DND-41 (cell line): ENCODE results near the gene RMND5A.

Experiments
- ATAC-seq: fragments of 200-7000 bp; cut with Tn5 transposase; 3 replicates; pipeline ENCODE4 v1.9.1; 2021; ENCODE audit warnings: low read depth; ENCODE audit not compliant: insufficient read depth
- DNase-seq: peaks from one replicate; pipeline ENCODE4 v3.0.0-alpha.2; 2020
- H2AFZ ChIP-seq: 2 replicates; pipeline ENCODE4 v1.6.0; 2012; ENCODE audit warnings: low read depth, low read length
- H3K27ac ChIP-seq: 2 replicates; pipeline ENCODE4 v1.5.1; 2012; ENCODE audit warnings: low read length, inconsistent platforms
- H3K27me3 ChIP-seq: fragments of 200-600 bp; sonication (generic); 2 replicates; pipeline ENCODE4 v1.6.0; 2012; ENCODE audit warnings: low read length, mild to moderate bottlenecking, inconsistent platforms; ENCODE audit not compliant: insufficient read depth, poor library complexity
- H3K36me3 ChIP-seq: 2 replicates; pipeline ENCODE4 v1.5.1; 2012; ENCODE audit warnings: low read length, inconsistent platforms; ENCODE audit not compliant: insufficient read depth
- H3K4me1 ChIP-seq: 2 replicates; pipeline ENCODE4 v1.5.1; 2012; ENCODE audit warnings: mild to moderate bottlenecking, low read length; ENCODE audit not compliant: insufficient read depth
- H3K4me2 ChIP-seq: 2 replicates; pipeline ENCODE4 v1.6.0; 2012; ENCODE audit warnings: mild to moderate bottlenecking, moderate library complexity, low read length, inconsistent platforms; ENCODE audit not compliant: insufficient read depth
- H3K4me3 ChIP-seq, 2 experiments: fragments of 200-600 bp in 1 of 2; shearing (Covaris generic) in 1 of 2; 2 replicates each; pipeline ENCODE4 v1.5.1; 2012 to 2016; ENCODE audit warnings: inconsistent platforms in 2 of 2, low read length in 2 of 2, mild to moderate bottlenecking in 2 of 2, low read depth in 1 of 2, moderate library complexity in 1 of 2
- H3K79me2 ChIP-seq: 2 replicates; pipeline ENCODE4 v1.6.0; 2012; ENCODE audit warnings: low read length, inconsistent platforms; ENCODE audit not compliant: insufficient read depth
- H3K9ac ChIP-seq: 2 replicates; pipeline ENCODE4 v1.6.0; 2012; ENCODE audit warnings: low read depth, mild to moderate bottlenecking, inconsistent platforms, low read length, moderate library complexity
- H3K9me3 ChIP-seq: 2 replicates; pipeline ENCODE4 v1.5.1; 2012; ENCODE audit warnings: low read length, moderate library complexity, mild to moderate bottlenecking, inconsistent platforms; ENCODE audit not compliant: insufficient read depth, severe bottlenecking
- H4K20me1 ChIP-seq: 2 replicates; pipeline ENCODE4 v1.6.0; 2012; ENCODE audit warnings: low read length; ENCODE audit not compliant: insufficient read depth
- CTCF ChIP-seq: IDR thresholded peaks from 2 replicates; pipeline ENCODE4 v1.5.1; 2012; ENCODE audit warnings: borderline replicate concordance, low read length, moderate library complexity, mild to moderate bottlenecking; ENCODE audit not compliant: poor library complexity, severe bottlenecking; ENCODE audit errors: extremely low read depth
- EZH2 ChIP-seq: IDR thresholded peaks from 3 replicates; pipeline ENCODE4 v1.6.1; 2012; ENCODE audit warnings: borderline replicate concordance, low read depth, mild to moderate bottlenecking, moderate library complexity, low read length, inconsistent platforms; ENCODE audit not compliant: severe bottlenecking

Gene RMND5A

GRCh38 chr2:86770816-86771301 is 50.8 kb downstream of the RMND5A start:
- H3K36me3 ChIP-seq, result peaks cover 95% of the 10 kb centered on the region
- H4K20me1 ChIP-seq, result no peaks in the 10 kb centered on the region
- no peak for DNase-seq
- no peaks in the 10 kb centered on the region for H3K27me3 ChIP-seq
- H3K79me2 ChIP-seq, result no peaks in the 10 kb centered on the region
- no peaks in the 10 kb centered on the region for H3K9me3 ChIP-seq
- TF ChIP-seq EZH2, result no peak
- no peak overlapping the region for H2AFZ ChIP-seq
- H3K4me3 ChIP-seq, result no peak overlapping the region
- no peak for ATAC-seq
- no peak overlapping the region for H3K4me2 ChIP-seq
- no peaks in the 10 kb centered on the region for H3K4me1 ChIP-seq
- no peak overlapping the region for H3K27ac ChIP-seq
- H3K9ac ChIP-seq, result no peak overlapping the region

GRCh38 chr2:86772611-86773010 is 52.5 kb downstream of the RMND5A start:
- H2AFZ ChIP-seq, result no peak overlapping the region
- H3K79me2 ChIP-seq, result no peaks in the 10 kb centered on the region
- H3K9ac ChIP-seq, result no peak overlapping the region
- no peaks in the 10 kb centered on the region for H3K4me1 ChIP-seq
- DNase-seq (no peak), ATAC-seq (no peak)
- H3K9me3 ChIP-seq, result no peaks in the 10 kb centered on the region
- no peak overlapping the region for H3K4me2 ChIP-seq
- no peaks in the 10 kb centered on the region for H4K20me1 ChIP-seq
- peaks cover 88% of the 10 kb centered on the region for H3K36me3 ChIP-seq
- H3K4me3 ChIP-seq, result no peak overlapping the region
- H3K27me3 ChIP-seq, result no peaks in the 10 kb centered on the region
- TF ChIP-seq EZH2 (no peak), CTCF (no peak)
- no peak overlapping the region for H3K27ac ChIP-seq

- H3K4me1 ChIP-seq, result no peaks in the 10 kb centered on the region
- no peak overlapping the region for H3K9ac ChIP-seq
- peaks cover 67% of the 10 kb centered on the region for H3K36me3 ChIP-seq
- no peaks in the 10 kb centered on the region for H4K20me1 ChIP-seq
- no peak overlapping the region for H3K4me3 ChIP-seq
- no peak overlapping the region for H2AFZ ChIP-seq
- DNase-seq (no peak), ATAC-seq (no peak)
- H3K27me3 ChIP-seq, result no peaks in the 10 kb centered on the region
- H3K27ac ChIP-seq, result no peak overlapping the region
- no peak overlapping the region for H3K4me2 ChIP-seq
- no peaks in the 10 kb centered on the region for H3K79me2 ChIP-seq
- H3K9me3 ChIP-seq, result no peaks in the 10 kb centered on the region
- no peak for TF ChIP-seq EZH2
- no peak for TF ChIP-seq CTCF
Observed at GRCh38 chr2:86774862-86775261, 54.8 kb downstream of the RMND5A start.

GRCh38 chr2:86775338-86775737 is 55.2 kb downstream of the RMND5A start:
- Histone ChIP-seq H3K9ac (no peak overlapping the region), H3K27ac (no peak overlapping the region), H3K4me3 (no peak overlapping the region), H3K9me3 (no peaks in the 10 kb centered on the region), H3K27me3 (no peaks in the 10 kb centered on the region), H3K4me1 (no peaks in the 10 kb centered on the region), H3K36me3 (peaks cover 62% of the 10 kb centered on the region), H4K20me1 (no peaks in the 10 kb centered on the region), H2AFZ (no peak overlapping the region), H3K79me2 (no peaks in the 10 kb centered on the region), H3K4me2 (no peak overlapping the region)
- ATAC-seq (no peak), DNase-seq (no peak)
- TF ChIP-seq CTCF (no peak), EZH2 (no peak)
